CD1c-positive myeloid dendritic cell (primary cell): ENCODE measurements around the gene PDIA5.

ENCODE experiments used
- DNase-seq: peaks from one replicate; pipeline ENCODE4 v3.0.0-alpha.2; 2016; ENCODE audit errors: extremely low spot score

The PDIA5 gene

GRCh38 chr3:123066896-123067688, at the start of gene PDIA5:
Gene PDIA5 (plus strand): TSS chr3:123067025. CDS start chr3:123067165, 140 bp downstream.
- peak; percentile 80 for DNase-seq

DNA sequence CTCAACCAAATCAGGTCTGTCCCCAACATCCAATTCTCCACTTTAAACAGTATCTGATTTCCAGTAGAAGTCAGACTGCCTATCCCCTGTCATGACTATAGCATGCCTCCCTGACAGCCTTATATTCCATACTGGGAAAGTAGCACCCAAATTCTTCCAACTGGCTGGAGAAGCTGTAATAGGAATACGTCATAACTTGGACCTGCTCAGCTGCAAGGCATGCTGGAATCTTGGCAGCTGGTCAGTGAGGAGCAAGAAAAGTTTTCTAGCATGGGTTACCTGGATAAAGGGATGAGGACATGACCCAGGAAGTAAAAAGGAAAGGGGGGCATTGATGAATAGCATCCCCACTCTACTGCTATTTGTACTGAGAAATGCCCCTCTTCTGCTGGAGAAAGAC, 48.1 kb upstream of the PDIA5 start:
- DNase-seq: no peak

- DNase-seq: no peak
Observed at GRCh38 chr3:123019161-123019560, 47.7 kb upstream of the PDIA5 start.

- no peak for DNase-seq
Observed at GRCh38 chr3:123019591-123019990, 47.2 kb upstream of the PDIA5 start.

- no peak for DNase-seq
Observed at GRCh38 chr3:123020709-123021108, 46.1 kb upstream of the PDIA5 start.

DNA sequence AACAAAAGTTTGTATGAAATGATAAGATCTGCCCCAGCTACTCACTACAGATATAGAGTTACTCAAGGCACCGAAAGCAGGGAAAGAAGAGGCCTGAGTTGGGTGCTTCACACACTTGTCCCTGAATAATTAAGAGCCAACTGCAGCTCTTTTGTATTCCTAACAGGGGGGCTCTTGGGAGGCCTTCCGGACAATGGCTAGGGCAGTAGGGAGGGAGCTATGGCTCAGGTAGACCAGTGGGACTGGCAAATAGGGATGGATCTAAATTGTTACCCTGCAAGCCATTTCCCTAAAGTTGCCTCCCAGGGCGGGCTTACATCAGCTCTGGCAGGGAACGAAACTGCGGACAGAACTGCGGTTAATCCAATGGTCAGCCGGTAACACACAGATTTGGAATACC, 45.4 kb upstream of the PDIA5 start:
- DNase-seq: no peak

DNA sequence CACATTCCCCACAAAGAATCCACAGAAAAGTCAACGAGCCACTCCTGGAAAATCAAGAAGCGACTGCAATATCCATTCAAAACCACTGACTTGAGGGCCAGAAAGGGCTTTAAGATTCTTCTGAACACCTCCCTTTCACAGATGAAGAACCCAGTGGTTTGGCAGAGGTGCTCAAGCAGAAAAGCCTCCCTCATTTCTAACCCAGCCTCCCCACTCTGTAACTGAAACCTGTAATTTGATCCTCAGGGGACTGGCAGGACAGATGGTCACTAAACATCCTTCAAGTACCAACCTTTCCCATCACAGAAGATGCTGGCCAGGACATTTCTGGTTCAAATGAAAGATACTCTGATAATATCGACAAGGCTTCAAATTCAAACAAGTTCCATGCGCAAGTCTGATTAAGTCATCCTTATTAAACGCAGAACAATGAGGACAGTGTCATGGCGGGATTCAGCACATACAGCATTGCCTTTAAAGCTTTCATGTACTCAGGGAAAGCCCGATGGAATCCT, 44.8 kb upstream of the PDIA5 start:
- DNase-seq: no peak

GRCh38 chr3:123024056-123024455, 42.8 kb upstream of the PDIA5 start:
- DNase-seq: no peak

DNA sequence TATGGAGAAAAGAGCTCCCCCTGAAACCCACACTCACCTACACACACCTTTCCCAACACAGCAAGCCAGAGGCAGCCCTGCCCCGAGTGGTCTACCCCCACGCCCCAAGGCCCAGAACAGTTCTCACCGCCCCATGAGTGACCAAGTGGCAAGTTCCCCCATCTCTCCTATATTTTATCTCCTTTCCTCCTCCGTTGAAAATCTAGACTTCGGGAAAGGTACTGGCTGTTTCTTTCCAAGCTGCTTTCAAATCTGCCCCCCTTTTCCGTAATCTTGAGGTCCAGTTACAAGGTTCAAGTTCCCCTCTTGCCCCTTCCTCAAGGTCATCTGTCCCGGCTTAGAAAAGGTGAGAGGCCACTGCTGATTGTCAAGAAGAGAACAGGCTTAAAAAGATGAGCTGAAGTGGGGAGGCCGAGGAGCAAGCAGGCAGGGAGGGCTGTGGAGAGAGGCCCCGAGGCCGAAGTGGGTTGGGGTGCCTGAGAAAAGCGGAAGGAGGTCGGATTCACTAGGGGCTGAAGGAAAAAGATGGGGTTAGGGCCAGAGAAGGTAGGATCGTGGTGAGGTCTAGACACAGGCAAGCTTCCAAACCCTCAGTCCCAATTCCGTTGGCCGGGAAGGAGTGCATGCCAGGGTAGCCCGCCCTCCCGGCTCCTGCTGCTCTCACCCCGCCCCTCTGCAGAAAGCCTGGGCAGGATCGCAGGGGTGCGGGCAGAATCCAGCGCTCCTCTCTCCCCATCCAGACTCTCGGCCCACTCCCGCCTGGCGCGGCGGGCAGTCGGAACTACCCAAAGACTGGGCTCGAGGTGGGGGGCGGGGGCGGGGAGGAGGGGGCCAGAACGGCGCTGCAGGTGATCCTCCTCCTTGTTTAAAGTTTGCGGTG, 40.9 kb upstream of the PDIA5 start:
- DNase-seq: no peak

- DNase-seq: peak; percentile 18
Observed at GRCh38 chr3:123026565-123027291, 40.1 kb upstream of the PDIA5 start.

DNA sequence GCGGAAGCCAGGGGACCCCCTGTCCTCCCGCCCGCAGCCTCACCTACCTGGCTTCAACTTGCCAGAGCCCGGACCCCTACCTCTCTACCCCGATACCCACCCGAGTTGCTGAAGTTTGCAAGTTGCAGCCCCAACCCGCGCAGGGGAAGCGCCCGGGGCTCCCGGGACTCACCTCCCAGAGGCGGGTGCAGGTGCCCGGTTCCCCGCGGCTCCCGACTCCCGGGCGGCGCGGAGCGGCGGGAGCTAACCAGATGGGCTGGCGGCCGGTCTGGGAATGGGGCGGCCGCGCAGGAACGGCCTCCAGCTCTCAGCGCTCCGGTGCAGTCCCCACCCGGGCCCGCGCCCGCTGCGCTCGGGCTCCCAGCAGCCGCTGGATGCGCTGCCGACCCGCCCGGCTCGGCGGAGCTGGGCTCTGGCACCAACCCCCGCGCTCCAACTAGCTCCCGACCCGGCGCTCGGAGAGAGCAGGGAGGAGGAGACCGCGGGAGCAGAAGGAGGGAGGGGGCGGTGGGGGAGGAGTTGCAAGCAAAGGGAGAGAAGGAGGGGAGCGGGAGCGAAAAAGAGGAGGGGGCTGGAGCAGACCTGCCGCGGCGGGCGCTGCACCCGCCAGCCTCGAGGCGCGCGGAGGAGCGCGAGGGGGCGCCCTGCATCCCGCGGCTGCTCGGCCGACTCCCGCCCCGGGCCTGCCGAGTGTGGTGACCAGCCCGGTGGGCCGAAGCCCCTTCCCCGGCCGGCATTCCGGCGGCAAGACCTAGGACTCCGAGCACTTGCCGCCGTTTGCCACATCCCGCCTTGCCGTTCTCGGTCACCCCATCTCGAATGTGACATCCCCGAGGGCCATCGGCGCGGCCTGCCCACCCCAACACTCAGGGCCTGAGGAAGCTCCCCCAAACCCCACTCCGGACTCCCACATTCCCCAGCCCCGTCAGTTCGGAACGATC, 39.3 kb upstream of the PDIA5 start, which contains the start of gene SEMA5B:
SEMA5B (minus strand) TSS at position 472 of the 941 bp plus-strand sequence. CDS start 66,500 bp downstream, outside the sequence.
- DNase-seq: peak; percentile 11

- DNase-seq: peak; percentile 32
Observed at GRCh38 chr3:123028233-123028828, 38.5 kb upstream of the PDIA5 start.

DNA sequence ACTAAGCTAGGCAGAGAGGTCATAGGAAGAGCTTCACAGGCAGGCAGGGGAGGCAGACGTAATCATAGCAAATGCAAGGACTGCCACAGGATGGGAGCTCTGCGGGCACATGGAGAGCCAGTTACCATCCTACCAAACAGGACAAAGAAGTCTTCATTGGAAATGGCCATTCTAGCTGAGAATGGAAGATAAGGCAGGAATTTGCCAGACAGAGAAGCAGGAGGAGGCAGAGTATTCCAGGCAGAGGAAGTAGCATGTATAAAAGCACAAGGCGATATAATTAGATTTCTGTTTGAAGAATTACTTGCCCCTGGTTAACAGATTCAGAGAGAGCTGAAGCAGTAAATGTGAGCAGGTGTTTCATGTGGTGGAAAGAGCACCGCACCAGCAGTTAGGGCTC, 35.8 kb upstream of the PDIA5 start:
- DNase-seq: no peak

DNA sequence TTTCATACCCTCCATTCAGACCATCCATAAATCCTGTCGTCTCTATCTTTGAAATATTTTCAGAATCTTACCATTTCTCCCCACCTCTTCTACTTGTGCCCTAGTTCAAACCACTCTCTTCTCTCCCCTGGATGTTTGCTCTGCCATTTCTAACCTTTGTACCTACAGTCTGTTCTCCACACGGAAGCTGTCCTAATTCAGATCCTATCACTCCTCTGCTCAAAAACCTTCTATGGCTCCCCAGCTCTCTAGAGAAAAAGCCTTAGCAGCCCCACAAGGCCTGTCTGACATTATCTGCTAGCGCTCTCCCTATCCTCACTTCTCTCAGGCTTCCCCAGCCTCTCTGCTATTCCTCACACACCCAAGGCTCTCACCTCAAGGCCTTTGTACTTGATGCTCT, 34.8 kb upstream of the PDIA5 start:
- no peak for DNase-seq

DNA sequence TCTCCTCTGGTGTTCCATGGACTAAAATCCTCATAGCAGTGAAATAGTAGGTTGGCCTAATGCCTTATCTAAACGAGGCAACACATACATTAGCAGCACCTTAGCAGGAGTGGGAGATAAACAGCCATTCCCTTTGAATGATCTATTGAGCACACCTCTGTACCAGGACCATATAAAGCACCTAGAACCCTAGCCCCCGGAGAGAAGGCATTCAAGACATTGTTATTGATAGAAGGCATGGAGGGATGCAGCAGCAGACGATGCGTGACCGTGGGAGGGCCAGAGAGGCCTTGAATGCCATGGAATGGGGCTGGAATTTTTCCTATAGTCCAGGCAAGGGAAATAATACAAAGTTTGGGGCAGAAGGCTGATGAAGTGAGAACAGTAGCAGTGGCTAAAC, 32.7 kb upstream of the PDIA5 start:
- no peak for DNase-seq

- no peak for DNase-seq
Observed at GRCh38 chr3:123034996-123035395, 31.8 kb upstream of the PDIA5 start.

DNA sequence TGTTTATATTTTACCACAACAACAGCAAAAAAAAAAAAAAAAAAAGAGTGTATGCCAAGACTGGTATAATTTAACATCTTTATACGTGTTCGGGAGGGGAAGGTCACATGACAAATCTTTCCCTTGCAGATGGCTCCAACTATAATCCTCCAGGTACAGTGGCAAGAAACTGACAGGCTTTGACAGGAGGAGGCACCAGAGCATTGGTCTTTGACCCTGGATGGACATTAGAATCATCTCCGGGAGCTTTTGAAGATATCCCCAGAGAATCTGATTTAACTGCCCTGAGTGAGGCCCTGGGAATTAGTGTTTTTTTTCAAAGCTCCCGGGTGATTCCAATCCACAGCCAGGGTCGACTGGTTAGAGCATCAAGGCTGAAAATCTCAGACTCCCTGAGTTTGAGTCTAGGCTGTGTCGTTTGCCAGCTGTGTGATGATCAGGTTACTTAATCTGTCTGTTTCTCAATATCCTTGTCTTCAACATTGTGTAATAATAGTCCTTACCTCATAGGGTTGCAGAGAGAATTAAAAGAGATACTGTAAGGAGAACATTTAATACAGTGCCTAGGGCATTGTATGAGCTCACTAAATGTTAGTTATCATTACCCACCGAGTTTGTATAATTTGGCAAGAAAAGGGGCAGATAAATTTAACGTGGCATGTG, 30.3 kb upstream of the PDIA5 start:
- peak; percentile 37 for DNase-seq

- no peak for DNase-seq
Observed at GRCh38 chr3:123037015-123037375, 29.8 kb upstream of the PDIA5 start.

DNA sequence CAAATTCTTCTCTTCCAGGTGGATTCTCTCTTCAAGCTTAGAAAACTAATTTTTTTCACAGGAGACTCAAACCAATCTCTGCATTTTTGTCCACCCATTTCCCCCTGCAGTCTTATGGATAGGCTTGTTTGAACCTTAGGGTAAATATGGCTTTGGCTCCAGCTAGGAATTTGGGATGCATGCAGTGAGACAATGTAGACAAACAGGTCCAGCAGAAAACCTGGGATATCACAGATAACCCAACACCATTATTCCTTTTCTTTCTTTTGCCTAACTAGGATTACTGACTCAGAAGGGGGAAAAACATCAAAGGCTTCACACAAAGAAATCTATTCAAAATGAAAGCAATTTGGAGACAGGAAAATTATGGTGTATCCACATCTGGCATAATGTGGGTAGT, 28.1 kb upstream of the PDIA5 start:
- DNase-seq: no peak

- no peak for DNase-seq
Observed at GRCh38 chr3:123039178-123039577, 27.6 kb upstream of the PDIA5 start.
